GM12864 (cell line): Measurements from ENCODE around the gene C17orf107.

Experiments
- DNase-seq: peaks from one replicate; pipeline ENCODE4 v3.0.0-alpha.2; 2011; ENCODE audit warnings: low read depth
- H3K4me3 ChIP-seq: 2 replicates; pipeline ENCODE4 v1.5.1; 2011; ENCODE audit warnings: mild to moderate bottlenecking, low read depth, low read length, control low read depth
- CTCF ChIP-seq: IDR thresholded peaks from 2 replicates; pipeline ENCODE4 v1.5.1; 2011; ENCODE audit warnings: low read depth, mild to moderate bottlenecking, moderate library complexity, low read length, control low read depth, inconsistent platforms; ENCODE audit errors: missing control alignments

Gene C17orf107

GRCh38 chr17:4951486-4951885 lies 52.1 kb downstream of the C17orf107 start:
- no peak overlapping the region for H3K4me3 ChIP-seq
- TF ChIP-seq CTCF = no peak
- no peak for DNase-seq
